HepG2 (cell line): ENCODE results near the gene CCDC170.

Source experiments
- CTCF ChIP-seq: sonication (generic); formaldehyde crosslinking; IDR thresholded peaks from 2 replicates; pipeline ENCODE4 v1.5.0; 2020; ENCODE audit warnings: mild to moderate bottlenecking, missing genetic modification reagents, moderate library complexity
- KMT2B ChIP-seq: IDR thresholded peaks from 2 replicates; pipeline ENCODE4 v1.6.1; 2016; ENCODE audit warnings: missing genetic modification reagents, missing compliant biosample characterization
- MTA3 ChIP-seq: sonication (generic); formaldehyde crosslinking; IDR thresholded peaks from 2 replicates; pipeline ENCODE4 v1.4.0; 2020; ENCODE audit warnings: missing genetic modification reagents
- MXI1 ChIP-seq: IDR thresholded peaks from 3 replicates; pipeline ENCODE4 v1.6.1; 2012; ENCODE audit warnings: low read depth, low read length, inconsistent platforms, borderline replicate concordance
- NCOR1 ChIP-seq: fragments of 200-600 bp; sonication (generic); IDR thresholded peaks from 2 replicates; pipeline ENCODE4 v1.7.0; 2017; ENCODE audit warnings: antibody characterized with exemption, low read length, borderline replicate concordance
- ZBTB8A ChIP-seq: sonication (generic); formaldehyde crosslinking; IDR thresholded peaks from 2 replicates; pipeline ENCODE4 v1.4.0; 2020; ENCODE audit warnings: mild to moderate bottlenecking, low read depth, missing genetic modification reagents, borderline replicate concordance
- ZHX1 ChIP-seq: sonication (generic); formaldehyde crosslinking; IDR thresholded peaks from 2 replicates; pipeline ENCODE4 v1.8.1; 2022; ENCODE audit warnings: low read depth, mild to moderate bottlenecking, missing genetic modification reagents
- ZSCAN5A ChIP-seq: sonication (generic); formaldehyde crosslinking; IDR thresholded peaks from 2 replicates; pipeline ENCODE4 v1.8.0; 2022; ENCODE audit warnings: mild to moderate bottlenecking, missing genetic modification reagents, borderline replicate concordance

- TF ChIP-seq ZBTB8A (CRISPR knock-in tag) (no peak), ZSCAN5A (no peak), MXI1 (no peak), NCOR1 (no peak), CTCF (no peak), MTA3 (CRISPR knock-in tag) (no peak), KMT2B (CRISPR knock-in tag) (no peak), ZHX1 (no peak)
These were observed 29.2 kb downstream of the CCDC170 start for GRCh38 chr6:151523034-151523433.
